Measurements from ENCODE around the gene EXOC2.
A peak's percentile ranks its signal among the peaks of the same experiment; 100 is the strongest.
"Not testable (repeated sequence)": the region's sequence is repeated elsewhere in the genome, so short reads cannot be mapped to it uniquely, and the experiment has no call there.

Gene EXOC2

GRCh38 chr6:680666-681340 lies 12.1 kb downstream of the EXOC2 start:
- DNase-seq = no peak

DNA sequence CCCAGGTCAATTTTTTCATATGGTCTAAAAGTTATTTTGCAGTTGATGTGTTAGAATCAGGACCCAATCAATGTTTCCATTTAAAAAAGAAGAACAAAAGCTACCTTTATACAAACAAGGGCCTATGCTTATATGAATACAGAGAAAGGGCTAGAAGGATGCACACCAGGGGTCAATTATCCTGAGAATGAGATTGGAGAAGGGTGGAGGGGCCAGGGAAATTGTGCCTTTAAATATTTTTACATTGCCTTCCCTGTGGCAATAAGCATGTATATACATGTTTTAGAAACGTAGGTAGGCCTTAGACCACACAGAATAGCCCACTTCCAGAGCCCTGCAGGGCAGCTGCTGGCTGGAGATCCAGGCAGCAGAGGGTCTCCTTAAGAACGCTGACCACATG lies 12.7 kb downstream of the EXOC2 start:
- no peak for DNase-seq

DNA sequence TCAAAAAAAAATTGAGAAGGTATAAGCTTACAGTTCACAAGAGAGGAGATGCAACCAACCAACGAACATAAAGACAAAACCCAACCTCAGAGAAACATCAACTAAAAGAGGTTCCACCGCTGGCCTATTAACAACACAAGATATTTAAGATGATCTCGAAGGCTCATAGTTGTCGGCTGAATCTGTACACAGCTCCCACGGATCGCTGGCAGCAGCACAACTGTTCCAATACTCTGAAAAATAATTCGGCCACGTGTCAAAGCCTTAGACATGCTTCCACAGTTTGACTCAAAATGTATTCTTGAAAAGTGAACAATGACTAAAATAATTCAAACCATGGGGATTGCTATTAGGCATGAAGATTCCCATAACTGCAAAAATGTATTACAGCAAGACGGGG lies 13.7 kb downstream of the EXOC2 start:
- DNase-seq = no peak

- no peak for DNase-seq
Measured at GRCh38 chr6:678520-678919, 14.4 kb downstream of the EXOC2 start.

DNA sequence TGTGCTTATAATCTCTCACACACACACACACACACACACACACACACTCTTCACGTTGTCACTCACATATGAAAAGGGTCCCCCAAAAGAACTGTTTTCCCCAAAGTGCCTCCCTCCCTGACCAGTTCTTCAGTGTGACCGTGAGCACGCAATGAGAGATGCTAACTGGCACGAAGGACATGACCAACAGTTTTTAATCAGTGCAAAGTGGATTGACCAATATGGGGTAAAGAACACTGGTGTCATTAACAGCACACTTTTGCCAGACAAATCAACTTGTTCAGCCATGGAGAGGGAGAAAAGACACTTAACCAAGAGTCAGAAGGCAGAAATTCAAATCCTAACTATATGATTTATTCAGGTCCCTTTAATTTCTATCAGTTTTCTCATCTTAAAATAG lies 15.0 kb downstream of the EXOC2 start:
- DNase-seq = no peak

- no peak for DNase-seq
Measured at GRCh38 chr6:674956-675355, 18.0 kb downstream of the EXOC2 start.

- no peak for DNase-seq
Measured at GRCh38 chr6:674406-674805, 18.5 kb downstream of the EXOC2 start.

DNA sequence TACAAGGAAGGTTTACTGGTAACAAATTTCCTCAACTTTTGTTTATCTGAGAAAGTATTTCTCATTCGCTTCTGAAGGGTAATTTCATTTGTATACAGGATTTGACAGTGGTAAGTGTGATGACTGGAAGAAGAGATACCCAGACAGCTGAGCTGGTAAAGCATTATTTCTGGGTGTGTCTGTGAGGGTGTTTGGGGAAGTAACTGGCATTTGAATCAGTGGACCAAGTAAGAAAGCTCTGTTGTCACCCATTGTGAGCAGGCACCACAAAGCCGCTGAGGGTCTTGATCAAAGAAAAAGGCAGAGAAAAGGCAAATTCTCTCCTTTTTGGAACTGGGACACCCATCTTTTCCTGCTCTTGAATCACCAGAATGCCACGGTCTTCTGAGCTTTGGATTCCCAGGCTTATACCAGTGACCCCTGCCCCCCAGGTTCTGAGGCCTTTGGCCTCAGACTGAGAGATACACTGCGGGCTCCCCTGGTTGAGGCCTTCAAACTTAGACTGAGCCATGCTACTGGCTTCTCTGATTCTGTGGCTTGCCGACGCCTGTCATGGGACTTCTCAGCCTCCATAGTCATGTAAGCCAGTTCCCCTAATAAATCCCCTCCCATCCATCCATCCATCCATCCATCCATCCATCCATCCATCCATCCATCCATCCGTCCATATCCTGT lies 25.5 kb downstream of the EXOC2 start:
- DNase-seq = no peak

GRCh38 chr6:665403-666267 lies 27.3 kb downstream of the EXOC2 start:
- no peak for DNase-seq

- DNase-seq = not testable (repeated sequence)
Measured at GRCh38 chr6:663788-664187, 29.2 kb downstream of the EXOC2 start.

DNA sequence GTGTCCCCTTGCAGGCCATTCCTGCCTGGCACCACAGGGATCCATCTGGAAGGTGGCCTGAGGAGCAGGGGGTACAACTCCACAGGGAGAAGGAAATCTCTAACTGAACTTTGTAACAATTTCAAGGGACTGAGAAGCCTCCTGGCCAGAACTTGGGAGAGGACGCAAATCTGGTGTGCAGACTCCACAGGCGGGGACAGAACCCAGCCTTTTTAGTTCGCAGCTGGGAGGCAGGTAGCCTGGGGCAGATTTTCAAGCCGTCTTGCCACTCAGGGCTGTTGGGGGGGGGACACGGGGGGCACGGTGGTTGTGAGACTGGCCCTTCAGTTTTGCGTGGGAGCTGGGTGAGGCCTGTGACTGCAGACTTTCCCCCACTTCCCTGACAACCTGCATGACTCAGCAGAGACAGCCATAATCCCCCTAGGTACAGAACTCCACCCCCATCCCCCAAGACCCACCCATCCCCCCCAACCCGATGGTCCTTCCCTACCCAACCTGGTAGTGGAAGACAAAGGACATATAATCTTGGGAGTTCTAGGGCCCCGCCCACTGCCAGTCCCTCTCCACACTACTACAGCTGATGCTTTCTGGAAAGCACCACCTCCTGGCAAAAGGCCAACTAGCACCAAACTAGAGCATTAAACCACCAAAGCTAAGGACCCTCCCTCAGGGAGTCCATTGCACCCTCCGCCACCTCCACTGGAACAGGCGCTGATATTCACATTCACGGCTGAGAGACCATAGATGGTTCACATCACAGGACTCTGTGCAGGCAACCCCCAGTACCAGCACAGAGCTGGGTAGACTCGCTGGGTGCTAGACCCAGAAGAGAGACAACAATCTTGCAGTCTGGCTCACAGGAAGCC lies 33.0 kb downstream of the EXOC2 start:
- peak; percentile 5 for DNase-seq

DNA sequence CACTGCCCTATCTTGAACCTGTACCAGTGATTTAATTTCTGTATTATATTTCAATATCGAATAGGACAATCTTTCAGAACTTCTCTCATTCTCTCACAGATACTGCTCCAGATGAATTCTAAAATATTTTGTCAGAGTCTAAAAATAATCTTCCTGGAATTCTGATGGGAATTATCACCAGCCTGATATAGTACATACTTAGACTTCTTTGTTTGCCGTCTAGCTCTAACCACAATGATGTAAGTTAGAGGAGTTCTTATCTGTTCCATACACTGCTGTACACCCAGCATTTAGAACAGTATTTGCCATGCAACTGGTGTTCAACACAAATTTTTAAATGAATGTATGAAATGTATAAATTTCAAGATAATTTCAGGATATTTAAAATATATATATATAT lies 34.7 kb downstream of the EXOC2 start:
- DNase-seq = no peak

- DNase-seq = no peak
Measured at GRCh38 chr6:657743-658142, 35.2 kb downstream of the EXOC2 start.

DNA sequence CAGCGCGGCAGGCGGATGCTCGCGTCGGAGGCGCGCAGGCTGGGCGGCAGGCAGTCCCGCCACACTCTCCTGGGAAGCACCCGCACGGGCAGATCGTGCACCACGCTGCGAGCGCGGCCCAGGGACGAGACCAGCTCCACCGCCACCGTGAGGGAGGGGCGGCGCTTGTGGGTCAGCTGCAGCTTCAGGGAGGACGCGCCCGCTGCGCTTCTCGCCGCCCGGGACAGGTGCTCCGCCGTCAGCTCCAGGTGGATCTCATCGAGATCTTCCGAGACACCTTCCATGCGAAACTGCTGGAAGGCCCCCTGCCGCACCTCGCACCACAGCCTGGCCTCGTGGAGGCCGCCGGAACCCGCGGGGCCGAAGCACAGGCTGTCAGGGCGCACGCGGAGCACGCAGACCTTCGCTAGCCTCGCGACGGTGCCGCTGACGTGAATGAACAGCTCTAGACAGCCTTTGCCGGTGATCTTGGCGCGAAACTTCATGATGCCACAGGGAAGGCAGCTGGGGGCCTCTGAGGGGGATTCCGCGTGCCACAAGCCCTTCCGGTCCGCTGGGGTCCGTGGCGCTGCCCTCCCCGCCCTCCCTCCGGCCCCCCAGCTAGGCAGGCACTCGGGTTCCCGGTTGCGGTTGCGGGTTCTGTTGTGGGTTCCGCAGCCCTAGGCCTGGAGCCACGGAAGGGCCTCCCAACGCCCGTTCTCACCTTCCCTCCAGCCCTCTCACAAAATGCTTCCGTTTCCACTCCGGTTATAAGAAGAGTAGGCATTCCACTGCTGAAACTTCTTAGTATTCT lies 36.3 kb downstream of the EXOC2 start, which contains the start of gene HUS1B:
Gene HUS1B, minus strand, starts transcription at position 641 of the 793 bp plus-strand sequence. Its CDS starts 156 bp downstream, at position 485.
- DNase-seq = no peak

- no peak for DNase-seq
Measured at GRCh38 chr6:654136-654535, 38.8 kb downstream of the EXOC2 start.

- DNase-seq = no peak
Measured at GRCh38 chr6:652865-653264, 40.1 kb downstream of the EXOC2 start.

- no peak for DNase-seq
Measured at GRCh38 chr6:650098-650497, 42.8 kb downstream of the EXOC2 start.

- DNase-seq = no peak
Measured at GRCh38 chr6:642805-643204, 50.1 kb downstream of the EXOC2 start.

DNA sequence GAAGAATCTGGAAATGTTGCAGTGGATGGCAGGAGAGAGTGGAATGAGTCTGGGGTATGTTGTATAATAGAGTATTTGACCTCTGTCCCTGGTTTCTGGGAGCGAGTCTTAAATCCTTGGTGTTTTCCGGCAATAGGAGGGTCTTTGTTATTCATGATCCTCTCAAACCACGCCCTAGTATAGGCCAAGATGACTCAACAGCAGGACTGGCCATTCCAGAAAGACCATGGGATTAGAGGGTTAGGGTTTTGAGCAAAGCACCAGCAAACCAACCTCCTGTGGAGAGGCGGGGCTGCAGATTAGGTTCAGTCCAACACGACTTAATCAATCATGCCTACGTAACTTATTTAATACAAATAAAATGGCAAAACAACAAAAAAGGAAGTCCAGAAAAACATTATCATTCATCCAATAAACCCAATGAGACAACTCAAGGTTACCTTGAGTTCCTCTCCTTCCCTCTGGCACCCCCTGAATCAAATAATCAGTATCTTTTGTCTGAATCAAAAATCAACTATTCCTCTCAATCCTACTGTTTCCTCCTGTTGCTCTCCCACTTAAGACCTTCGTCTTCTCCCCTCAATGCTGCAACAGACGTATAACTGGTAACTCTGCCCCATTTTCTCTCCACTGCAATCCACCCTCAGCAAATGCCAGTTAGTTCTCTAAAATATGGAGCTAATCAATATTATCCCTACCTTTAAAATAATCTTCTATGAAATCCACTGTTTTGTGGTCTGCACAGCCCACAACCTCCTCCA lies 51.5 kb downstream of the EXOC2 start:
- no peak for DNase-seq

- no peak for DNase-seq
Measured at GRCh38 chr6:636488-636887, 56.5 kb downstream of the EXOC2 start.

- DNase-seq = no peak
Measured at GRCh38 chr6:635233-635632, 57.7 kb downstream of the EXOC2 start.

All from CD4-positive, alpha-beta T cell treated with Interleukin-10 for 1 hour (primary cell).